ENCODE data around the gene UBE2D2.
"Not testable (repeated sequence)": the region's sequence is repeated elsewhere in the genome, so short reads cannot be mapped to it uniquely, and the experiment has no call there.

Gene UBE2D2

DNA sequence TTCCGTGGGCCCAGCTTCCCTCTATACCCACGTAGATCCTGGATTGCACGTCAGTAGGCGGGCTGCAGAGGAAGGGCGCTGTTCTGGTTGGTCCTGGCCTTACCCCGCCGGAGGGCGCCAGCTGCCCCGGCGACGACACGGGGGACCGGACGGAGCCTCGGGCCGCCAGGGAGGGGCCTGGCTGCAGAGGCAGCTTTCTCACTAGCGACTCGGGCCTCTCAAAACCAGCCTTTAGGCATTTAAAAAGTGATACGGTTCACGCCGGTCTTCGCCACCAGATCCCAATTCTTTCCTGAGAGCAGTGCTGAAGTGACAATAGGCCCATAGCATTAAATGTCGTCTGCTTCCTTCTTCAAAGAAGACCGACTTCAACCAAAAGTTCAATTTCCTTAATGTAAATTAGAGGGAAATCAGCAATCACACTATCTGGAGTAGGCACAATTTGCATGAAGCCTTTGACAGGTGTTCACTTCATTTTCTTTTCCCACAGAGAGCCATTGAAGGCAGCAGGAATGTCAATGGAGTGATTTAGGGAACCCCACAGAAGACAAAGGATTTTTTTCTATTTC is 17.6 kb upstream of the UBE2D2 start:
- intact Hi-C loops (cut with DNase I), result no loop called here
- DNase-seq, result peak; percentile 44 to 88 (median 74)

DNA sequence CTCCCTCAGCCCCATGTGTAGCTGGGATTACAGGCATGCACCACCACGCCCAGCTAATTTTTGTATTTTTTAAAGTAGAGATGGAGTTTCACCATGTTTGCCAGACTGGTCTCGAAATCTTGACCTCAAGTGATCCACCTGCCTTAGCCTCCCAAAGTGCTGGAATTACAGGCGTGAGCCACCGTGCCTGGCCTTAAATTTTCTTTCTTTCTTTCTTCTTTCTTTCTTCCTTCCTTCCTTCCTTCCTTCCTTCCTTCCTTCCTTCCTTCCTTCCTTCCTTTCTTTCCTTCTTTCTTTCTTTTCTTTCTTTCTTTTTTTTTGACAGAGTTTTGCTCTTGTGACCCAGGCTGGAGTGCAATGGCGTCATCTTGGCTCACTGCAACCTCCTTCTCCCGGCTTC is 14.5 kb upstream of the UBE2D2 start:
- intact Hi-C loops (cut with DNase I); DNase-seq: not testable (repeated sequence)

DNA sequence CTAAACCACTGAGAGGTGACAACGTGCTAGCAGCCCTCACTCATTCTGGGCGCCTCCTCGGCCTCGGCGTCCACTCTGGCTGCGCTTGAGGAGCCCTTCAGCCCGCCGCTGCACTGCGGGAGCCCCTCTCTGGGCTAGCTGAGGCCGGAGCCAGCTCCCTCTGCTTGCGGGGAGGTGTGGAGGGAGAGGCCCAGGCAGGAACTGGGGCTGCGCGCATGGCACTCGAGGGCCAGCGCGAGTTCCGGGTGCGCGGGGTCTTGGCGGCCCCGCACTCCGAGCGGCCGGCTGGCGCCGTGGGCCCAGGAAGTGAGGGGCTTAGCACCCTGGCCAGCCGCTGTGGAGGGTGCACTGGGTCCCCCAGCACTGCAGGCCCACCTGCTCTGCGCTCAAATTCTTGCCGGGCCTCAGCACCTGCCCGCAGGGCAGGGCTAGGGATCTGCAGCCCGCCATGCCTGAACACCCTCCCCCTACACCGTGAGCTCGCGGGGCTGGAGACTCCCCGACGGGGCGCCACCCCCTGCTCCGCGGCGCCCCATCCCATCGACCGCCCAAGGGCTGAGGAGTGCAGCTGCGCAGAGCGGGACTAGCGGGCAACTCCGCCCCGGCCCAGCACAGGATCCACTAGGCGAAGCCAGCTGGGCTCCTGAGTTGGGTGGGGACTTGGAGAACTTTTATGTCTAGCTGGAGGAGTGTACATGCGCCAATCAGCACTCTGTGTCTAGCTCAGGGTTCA is 11.8 kb upstream of the UBE2D2 start:
- intact Hi-C loops (cut with DNase I), result no loop called here

DNA sequence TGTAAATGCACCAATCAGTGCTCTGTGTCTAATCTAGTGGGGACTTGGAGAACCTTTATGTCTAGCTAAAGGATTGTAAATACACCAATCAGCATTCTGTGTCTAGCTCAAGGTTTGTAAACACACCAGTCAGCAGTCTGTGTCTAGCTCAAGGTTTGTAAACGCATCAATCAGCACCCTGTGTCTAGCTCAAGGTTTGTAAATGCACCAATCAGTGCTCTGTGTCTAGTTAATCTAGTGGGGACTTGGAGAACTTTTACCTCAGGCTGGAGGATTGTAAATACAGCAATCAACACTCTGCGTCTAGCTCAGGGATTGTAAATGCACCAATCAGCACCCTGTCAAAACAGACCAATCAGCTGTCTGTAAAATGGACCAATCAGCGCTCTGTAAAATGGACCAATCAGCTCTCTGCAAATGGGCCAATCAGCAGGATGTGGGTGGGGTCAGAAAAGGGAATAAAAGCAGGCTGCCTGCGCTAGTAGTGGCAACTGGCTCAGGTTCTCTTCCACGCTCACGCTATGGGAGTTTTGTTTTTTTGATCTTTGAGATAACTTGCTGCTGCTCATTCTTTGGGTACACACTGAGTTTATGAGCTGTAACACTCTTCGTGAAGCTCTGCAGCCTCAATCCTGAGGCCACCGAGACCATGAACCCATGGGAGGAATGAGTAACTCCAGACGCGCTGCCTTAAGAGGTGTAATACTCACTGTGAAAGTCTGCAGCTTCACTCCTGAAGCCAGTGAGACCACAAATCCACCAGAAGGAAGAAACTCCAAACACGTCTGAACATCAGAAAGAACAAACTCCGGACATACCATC is 10.9 kb upstream of the UBE2D2 start:
- intact Hi-C loops (cut with DNase I); DNase-seq: not testable (repeated sequence)

More for the DNA sequence above, 11.8 kb upstream of the UBE2D2 start:
- DNase-seq, result no peak

DNA sequence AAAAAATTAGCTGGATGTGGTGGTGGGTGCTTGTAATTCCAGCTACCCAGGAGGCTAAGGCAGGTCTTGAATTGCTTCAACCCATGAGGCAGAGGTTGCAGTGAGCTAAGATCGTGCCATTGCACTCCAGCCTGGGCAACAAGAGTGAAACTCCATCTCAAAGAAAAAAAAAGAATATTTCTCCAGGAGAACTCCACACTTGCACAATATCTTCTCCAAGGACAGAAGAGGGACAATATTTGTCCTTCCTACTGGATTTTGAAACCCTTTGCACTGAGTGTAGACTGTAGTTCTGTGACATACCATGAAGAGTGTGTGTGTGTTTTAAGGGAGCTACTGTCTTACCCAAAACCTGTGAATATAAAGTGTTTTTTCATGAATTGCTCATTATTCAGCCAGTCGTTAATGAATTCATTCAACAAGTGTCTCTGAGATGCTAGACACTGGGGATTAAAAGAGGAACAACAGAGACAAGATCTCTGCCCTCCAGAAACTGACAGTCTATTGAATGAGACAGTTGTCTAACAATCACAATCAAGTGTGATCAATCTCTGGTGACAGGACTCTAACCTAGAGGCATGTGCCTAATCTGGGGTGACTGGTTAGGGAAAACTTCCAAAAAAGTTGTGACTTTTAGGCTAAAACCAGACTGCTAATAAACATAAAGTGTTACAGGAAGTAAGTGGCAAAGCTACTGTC is 9.8 kb upstream of the UBE2D2 start:
- intact Hi-C loops (cut with DNase I), result no loop called here
- DNase-seq, result no peak

DNA sequence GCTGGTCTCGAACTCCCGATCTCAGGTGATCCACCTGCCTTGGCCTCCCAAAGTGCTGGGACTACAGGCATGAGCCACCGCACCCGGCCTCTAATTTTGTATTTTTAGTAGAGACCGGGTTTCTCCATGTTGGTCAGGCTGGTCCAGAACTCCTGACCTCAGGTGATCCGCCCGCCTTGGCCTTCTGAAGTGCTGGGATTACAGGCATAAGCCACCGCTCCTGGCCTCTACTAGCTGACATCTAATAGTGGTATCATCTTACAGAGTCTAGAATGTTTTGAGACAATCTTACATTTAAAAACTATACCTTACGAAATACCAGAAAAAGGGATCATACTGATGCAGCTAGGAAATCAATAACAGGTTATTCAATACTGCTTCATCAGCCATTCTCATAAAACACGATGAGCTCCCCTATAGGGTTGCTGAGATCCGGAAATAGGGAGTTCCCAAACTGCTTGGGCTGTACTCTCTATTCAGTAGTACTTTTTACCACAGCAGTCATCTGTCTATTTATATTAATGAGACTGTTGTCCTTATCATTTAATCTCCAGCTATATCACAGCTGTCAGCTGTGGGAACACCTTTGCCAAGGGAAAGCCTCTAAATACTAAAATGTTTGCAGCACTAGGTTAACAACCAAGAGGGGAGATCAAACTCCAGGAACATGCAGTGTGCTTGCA is 8.1 kb upstream of the UBE2D2 start:
- intact Hi-C loops (cut with DNase I), result no loop called here
- no peak for DNase-seq

DNA sequence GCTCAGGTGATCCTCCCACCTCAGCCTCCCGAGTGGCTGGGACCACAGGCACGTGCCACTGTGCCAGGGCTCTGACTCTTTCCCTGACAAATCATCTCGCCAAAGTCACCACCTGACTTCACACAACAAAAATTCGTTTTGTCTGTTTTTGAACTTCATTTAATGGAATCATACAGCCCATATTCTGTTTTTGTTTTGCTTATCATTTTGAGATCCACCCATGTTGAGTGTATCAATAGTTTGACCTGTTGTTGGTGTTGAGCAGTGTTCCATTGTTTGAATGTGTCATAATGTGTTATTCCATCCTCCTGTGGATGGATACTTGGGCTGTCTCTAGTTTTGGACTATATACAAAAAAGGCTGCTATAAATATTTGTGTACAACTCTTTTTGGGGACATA is 6.9 kb upstream of the UBE2D2 start:
- no peak for DNase-seq
- intact Hi-C loops (cut with DNase I), result no loop called here

DNA sequence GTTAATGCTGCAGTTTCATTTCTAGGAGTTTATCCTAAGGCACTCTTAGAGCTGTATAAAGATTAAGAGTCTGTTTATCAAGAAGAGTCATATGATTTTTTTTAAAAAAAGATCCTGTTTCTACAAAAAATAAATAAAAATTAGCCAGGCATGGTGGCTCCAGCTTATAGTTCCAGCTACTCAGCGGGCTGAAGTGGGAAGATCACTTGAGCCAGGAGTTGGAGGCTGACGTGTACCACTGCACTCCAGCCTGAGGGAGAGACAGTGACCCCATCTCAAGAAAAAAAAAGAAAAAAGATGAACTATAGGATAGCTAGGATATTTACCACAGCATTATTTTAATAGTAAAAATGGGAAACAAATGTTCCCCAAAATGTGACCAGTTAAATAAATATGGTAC is 3.3 kb upstream of the UBE2D2 start:
- intact Hi-C loops (cut with DNase I), result no loop called here
- no peak for DNase-seq

DNA sequence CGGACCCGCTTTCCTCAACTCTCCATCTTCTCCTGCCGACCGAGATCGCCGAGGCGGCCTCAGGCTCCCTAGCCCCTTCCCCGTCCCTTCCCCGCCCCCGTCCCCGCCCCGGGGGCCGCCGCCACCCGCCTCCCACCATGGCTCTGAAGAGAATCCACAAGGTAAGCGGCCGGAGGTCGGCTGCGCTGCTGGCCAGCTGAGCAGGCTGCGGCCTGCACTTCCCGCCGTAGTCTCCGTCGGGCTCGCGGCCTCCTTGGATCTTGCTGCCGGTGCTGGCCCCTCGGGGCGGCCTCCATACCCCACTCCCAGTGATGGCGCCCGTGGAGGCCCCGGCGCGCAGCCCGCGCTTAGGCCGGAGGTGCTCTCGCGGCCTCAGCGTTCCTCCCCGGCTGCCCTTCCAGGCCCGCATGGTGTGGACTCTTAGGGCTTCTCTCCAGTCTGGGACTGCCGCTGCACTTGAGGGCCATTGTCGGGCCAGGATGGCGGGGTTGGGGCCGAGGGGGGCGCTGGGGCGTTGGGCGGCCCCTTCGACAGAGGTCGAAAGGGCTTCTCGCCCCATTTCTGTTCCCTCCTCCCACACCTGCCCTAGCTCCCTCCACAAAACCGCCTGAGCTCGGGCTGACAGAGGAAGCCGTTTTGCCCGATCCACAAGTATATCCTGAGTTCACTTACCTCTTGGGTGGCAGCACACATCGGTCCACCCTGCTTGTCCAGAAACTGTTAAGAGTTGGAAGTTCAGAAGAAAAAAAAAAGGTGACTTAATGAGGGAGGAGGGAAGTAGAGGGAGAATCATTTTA is 714 bp downstream of the UBE2D2 start:
- DNase-seq, result peak in 25 of 42 donors; percentile 5 to 69 (median 26)
- intact Hi-C loops (cut with DNase I), result loop anchor here (10.0 kb wide), 1 partner anchor 147 kb away; no protein-coding TSS in a partner anchor

DNA sequence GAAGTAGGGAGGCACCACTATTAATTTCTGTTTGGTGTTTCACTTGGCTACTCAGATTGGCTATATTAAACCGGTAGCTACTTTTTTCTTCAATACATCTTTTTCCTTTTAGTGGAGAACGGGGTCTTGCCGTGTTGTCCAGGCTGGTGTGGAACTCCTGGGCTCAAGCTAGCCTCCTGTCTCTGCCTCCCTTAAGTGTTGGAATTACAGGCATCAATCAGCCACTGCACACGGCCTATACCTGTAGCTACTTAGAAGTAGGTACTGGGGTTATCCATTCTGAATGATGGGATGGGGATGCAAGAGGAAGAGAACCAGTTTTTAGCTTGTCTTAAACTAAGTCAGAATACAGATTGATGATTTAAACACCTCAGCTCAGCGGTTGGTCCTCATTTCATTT is 1.7 kb downstream of the UBE2D2 start:
- intact Hi-C loops (cut with DNase I), result loop anchor here (10.0 kb wide), 1 partner anchor 148 kb away; no protein-coding TSS in a partner anchor
- DNase-seq, result no peak

DNA sequence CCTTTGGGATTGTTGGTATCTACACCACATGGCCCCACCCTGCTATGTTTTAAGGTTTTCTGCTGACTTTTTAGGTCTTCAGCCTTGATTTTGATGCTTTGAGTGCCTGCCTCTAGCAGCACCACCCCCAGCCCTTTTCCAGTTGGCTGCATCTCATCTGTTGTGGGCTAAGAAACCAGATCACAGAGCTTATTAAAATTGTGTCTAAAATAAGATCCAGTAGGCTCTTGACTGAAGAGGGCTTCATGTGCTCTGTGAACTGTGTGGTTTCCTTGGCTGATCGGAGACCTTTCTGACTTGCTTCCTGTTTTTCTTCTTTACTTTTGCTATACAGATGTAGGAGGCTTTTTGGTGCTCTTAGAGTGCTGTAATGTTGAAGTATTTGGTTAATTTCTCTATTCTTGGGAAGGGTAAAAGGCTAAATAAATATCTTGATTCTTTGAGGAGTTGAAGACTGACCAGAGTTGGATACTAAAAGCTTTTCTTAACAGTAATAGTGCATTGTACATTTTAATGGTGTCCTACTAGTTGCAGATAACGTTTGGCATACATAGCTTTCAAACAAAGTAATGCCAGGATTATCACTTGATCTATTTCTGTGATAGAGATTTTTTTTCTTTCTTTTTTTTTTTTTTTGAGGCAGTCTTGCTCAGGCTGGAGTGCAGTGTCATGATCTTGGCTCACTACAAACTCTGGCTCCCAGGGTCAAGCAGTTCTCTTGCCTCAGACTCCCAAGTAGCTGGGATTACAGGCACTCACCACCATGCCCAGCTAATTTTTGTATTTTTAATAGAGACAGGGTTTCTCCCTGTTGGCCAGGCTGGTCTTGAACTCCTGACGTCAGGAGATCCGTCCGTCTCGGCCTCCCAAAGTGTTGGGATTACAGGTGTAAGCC is 4.5 kb downstream of the UBE2D2 start:
- intact Hi-C loops (cut with DNase I), result loop anchor here (10.0 kb wide), 1 partner anchor 151 kb away; no protein-coding TSS in a partner anchor
- DNase-seq, result peak in 25 of 42 donors; percentile 5 to 72 (median 31)

DNA sequence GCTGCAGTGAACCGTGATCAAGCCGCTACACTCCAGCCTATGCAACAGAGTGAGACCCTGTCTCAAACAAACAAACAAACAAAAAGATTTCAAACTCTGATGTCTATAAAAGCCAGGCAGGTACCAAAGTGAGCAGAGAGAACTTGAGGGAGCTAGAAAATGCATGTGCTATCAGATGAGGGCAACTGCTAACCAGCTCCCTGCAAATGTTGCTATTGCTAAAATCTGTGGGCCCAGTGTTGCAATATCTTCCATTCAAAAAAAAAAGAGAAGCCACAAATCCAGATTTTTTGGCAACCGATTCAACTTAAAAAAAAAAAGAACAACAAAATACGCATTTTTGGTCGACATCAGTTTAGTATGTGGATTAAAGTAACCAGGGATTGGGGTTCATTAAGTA is 5.5 kb downstream of the UBE2D2 start:
- intact Hi-C loops (cut with DNase I), result loop anchor here (10.0 kb wide), 1 partner anchor 152 kb away; no protein-coding TSS in a partner anchor

DNA sequence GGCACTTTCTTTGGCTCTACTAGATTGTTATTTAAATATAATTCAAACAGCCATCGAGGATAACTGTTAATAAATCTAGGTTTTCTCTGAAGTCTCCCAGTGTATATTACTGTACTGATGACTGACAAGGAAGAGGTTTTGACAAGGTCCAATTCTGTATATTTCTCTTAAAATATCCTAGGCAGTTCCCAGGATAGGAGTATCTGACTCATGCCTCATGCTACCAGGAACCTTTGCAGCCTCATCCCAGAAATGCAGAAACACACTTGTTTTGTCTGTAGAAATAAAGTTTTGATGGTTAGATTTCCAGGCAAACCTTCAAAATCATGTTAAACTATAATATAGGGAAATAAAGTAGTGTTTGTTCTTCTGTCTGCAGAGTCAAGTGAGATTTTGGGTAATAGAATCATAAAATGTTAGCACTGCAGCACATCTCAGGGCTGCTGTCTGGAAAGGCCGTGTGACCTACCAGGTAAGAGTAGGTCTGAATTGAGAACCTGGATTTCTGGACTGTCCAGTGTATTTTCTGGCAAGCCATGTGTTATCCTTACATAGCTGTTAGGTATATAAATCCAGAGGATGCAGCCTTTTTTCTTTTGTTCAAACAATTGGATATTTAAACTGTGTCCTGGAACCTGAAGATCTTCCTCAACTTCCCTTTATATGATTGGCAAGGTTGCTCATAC is 8.3 kb downstream of the UBE2D2 start:
- no peak for DNase-seq
- intact Hi-C loops (cut with DNase I), result loop anchor here (10.0 kb wide), 1 partner anchor 155 kb away; no protein-coding TSS in a partner anchor

More for the DNA sequence above, 5.5 kb downstream of the UBE2D2 start:
- DNase-seq, result no peak

DNA sequence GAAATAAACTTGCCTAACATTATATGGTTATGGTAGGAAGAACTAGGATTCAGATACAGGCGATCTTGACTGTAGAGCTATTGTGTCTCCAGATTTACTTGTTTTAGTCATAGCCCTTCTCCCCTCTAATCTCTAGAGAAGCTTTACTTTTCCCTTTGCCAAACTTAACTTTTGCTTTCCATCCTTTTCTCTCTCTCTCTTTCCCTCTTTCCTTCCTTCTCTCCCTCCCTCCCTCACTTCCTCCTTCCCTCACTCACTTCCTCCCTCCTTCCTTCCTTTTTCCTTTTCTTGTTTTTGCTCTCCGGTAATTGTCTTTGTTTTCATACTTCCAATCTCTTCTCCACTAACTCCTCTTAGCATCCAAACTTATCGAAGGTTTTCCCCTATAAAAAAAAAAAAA is 10.4 kb downstream of the UBE2D2 start:
- intact Hi-C loops (cut with DNase I), result no loop called here
- DNase-seq, result no peak

DNA sequence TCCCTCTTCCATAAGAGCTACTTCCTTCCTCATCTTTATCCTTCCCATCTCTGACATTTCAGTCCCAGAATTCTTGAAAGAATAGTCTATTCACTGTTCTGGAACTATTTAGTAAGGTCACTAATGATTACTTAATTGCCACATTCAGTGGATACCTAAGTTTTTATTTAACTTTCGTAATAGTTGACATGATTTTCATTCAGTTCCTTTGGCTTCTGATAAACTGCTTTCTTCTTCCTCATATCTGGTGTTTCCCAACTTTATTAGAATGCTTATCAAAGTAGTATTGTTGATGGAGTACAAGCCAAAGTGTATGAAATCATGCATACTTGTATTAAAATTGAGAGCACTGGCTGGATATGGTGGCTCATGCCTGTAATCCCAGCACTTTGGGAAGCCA is 10.8 kb downstream of the UBE2D2 start:
- intact Hi-C loops (cut with DNase I), result no loop called here
- DNase-seq, result no peak

DNA sequence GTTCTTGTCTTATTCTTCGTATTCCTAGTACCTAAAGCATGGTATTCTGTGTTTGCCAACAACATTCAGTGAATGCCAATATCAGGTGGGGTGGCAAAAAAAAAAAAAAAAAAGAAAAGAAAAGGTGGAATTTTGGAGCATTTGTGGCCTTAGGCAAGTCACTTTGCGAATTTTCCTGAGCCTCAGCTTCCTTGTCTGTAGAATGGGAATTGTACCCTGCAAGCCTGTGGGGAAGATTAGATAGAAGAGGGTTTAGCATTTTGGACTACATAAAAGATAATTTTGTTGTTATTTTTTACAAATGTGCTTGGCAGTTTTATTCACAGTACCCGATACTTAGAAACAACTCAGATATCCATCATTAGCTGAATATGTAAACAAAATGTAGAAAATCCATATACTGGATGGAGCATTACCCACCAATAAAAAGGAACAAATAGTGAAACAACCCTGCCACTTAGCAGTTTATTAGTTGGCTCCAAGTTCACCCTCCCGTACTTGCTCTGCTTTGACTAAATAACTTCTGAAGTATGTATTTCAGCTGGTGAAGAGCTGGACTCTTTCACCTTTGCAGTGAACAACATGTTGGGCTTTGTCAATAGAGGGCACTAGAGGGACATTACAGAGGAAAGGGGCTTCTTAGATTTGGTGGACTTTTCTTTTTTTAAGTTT is 13.6 kb downstream of the UBE2D2 start:
- intact Hi-C loops (cut with DNase I), result no loop called here
- DNase-seq, result peak in 2 of 42 donors; percentile 19 to 20

Measured in head of caudate nucleus (tissue), 42 donors.